ENCODE measurements around the gene NAA80. TPM values are rescaled to one million over a fixed set of nuclear protein-coding genes. Genes with fewer than 3 reads are reported as not detected.

The NAA80 gene
- total RNA-seq, 5 donors from 2014 or later (not counting 1 experiment from before 2014, with no cell fraction given): 33.8 to 45.7 (median 43.9) TPM

- ChIA-PET POLR2A (interaction anchor here in 1 of 2 donors (0.6 kb wide), 1 partner anchor 71 kb away, joined by 4 read pairs; no protein-coding TSS in a partner anchor), CTCF (interaction anchor here in 1 of 2 donors (0.5 kb wide), 1 partner anchor 33 kb away, joined by 3 read pairs; no protein-coding TSS in a partner anchor)
- Histone ChIP-seq H3K4me3 (ENCODE audit: control insufficient read depth in 1 of 2, extremely low read depth in 1 of 2, low read length in 1 of 2) (no peak overlapping the region), H3K27ac (ENCODE audit: low read length) (no peak overlapping the region), H3K9me3 (no peaks in the 10 kb centered on the region), H3K36me3 (ENCODE audit: control insufficient read depth in 2 of 2, extremely low read depth in 1 of 2, insufficient read depth in 1 of 2, low read length in 1 of 2) (peaks cover 0 to 5% of the 10 kb centered on the region in 2 donors), H3K4me1 (ENCODE audit: control insufficient read depth in 1 of 2, extremely low read depth in 1 of 2, insufficient read depth in 2 of 2, low read length in 2 of 2) (peaks cover 14 to 52% of the 10 kb centered on the region in 2 experiments), H3K27me3 (replicated peaks in 1 of 2; ENCODE audit: control insufficient read depth in 2 of 2, extremely low read depth in 1 of 2, insufficient read depth in 2 of 2, low read length in 1 of 2) (no peaks in the 10 kb centered on the region)
- DNase-seq (no peak), ATAC-seq (replicated peaks in 1 of 4) (no peak)
- H3K4me3 Mint-ChIP-seq: no peak overlapping the region
- 92% methylated on average over 5 of the region's 8 CpGs for WGBS (ENCODE audit: insufficient coverage)
- H3K9me3 Mint-ChIP-seq: no peaks in the 10 kb centered on the region
- no peaks in the 10 kb centered on the region for H3K27me3 Mint-ChIP-seq
- peaks cover 37 to 50% (median 46%) of the 10 kb centered on the region in 3 donors for H3K4me1 Mint-ChIP-seq
- H3K36me3 Mint-ChIP-seq: no peaks in the 10 kb centered on the region
- H3K27ac Mint-ChIP-seq: no peak overlapping the region
These were observed 3.4 kb downstream of the NAA80 start for GRCh38 chr3:50295553-50296431.

DNA sequence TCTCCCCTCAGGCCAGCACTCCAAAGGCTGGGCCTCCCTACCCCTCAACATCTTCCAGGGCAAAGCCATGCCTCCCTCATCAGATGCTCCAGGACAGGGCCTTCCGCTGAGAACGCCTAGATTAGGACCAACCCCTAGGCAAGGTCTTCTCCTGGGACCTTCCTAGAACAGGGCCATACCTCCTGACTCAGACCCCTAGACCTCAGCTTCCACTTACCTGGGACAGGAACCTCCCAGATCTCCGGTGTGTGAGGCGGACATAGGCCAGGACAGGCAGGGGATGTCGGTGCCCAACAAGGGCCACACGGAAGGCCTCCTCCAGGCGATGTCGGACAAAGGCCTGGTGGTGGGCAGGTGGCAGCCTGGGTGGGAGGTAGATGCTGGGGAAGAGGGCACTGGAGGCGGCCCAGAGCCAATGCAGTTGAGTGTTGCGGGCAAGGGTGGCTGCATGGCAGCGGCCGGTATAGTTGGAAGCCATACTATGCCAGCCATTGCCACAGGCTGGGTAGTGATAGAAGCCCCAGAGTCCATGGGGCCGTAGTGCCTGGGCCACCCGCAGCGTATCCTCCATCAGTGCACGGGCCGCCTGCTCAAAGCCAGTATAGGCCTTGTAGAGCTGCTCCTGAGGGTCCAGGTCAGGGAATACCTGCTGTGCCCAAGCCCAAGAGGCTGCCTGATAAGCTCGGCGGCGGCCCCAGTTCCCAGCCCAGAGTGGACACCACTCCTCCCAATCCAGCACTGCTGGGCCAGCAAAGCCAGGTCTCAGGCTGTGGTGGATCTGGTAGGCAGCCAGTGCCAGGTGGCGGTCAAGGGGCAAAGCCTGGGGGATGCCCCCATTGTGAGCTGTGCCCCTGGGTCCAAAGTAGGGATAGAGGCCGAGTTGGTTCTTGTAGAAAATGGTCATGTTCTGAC lies 4.5 kb downstream of the NAA80 start:
- no peak overlapping the region for H3K27ac Mint-ChIP-seq
- 97% methylated on average over 22 of the region's 22 CpGs for WGBS (ENCODE audit: insufficient coverage)

GRCh38 chr3:50294089-50294488 lies 5.1 kb downstream of the NAA80 start:
- Mint-ChIP-seq H3K9me3 (no peaks in the 10 kb centered on the region), H3K27ac (no peak overlapping the region), H3K4me3 (peak overlapping the region in 1 of 3 donors; percentile 90), H3K4me1 (peaks cover 23 to 36% (median 35%) of the 10 kb centered on the region in 3 donors), H3K27me3 (no peaks in the 10 kb centered on the region), H3K36me3 (no peaks in the 10 kb centered on the region)
- Histone ChIP-seq H3K27me3 (replicated peaks in 1 of 2; ENCODE audit: control insufficient read depth in 2 of 2, extremely low read depth in 1 of 2, insufficient read depth in 2 of 2, low read length in 1 of 2) (no peaks in the 10 kb centered on the region), H3K36me3 (ENCODE audit: control insufficient read depth in 2 of 2, extremely low read depth in 1 of 2, insufficient read depth in 1 of 2, low read length in 1 of 2) (peaks cover 5 to 16% of the 10 kb centered on the region in 2 donors), H3K9me3 (no peaks in the 10 kb centered on the region), H3K4me1 (ENCODE audit: control insufficient read depth in 1 of 2, extremely low read depth in 1 of 2, insufficient read depth in 2 of 2, low read length in 2 of 2) (peaks cover 10 to 46% of the 10 kb centered on the region in 2 experiments), H3K4me3 (ENCODE audit: control insufficient read depth in 1 of 2, extremely low read depth in 1 of 2, low read length in 1 of 2) (no peak overlapping the region), H3K27ac (ENCODE audit: low read length) (no peak overlapping the region)
- POLR2A ChIA-PET: no interaction called here
- 90% methylated on average over 2 of the region's 4 CpGs for WGBS (ENCODE audit: insufficient coverage)
- DNase-seq (no peak), ATAC-seq (replicated peaks in 1 of 4) (no peak)
- CTCF ChIA-PET: no interaction called here

More for the DNA sequence above, 4.5 kb downstream of the NAA80 start:
- Mint-ChIP-seq H3K4me1 (peaks cover 28 to 41% (median 37%) of the 10 kb centered on the region in 3 donors), H3K4me3 (no peak overlapping the region), H3K9me3 (no peaks in the 10 kb centered on the region), H3K27me3 (no peaks in the 10 kb centered on the region), H3K36me3 (no peaks in the 10 kb centered on the region)
- Histone ChIP-seq H3K9me3 (no peaks in the 10 kb centered on the region), H3K4me3 (ENCODE audit: control insufficient read depth in 1 of 2, extremely low read depth in 1 of 2, low read length in 1 of 2) (no peak overlapping the region), H3K4me1 (ENCODE audit: control insufficient read depth in 1 of 2, extremely low read depth in 1 of 2, insufficient read depth in 2 of 2, low read length in 2 of 2) (peaks cover 10 to 47% of the 10 kb centered on the region in 2 experiments), H3K27ac (ENCODE audit: low read length) (no peak overlapping the region), H3K27me3 (replicated peaks in 1 of 2; ENCODE audit: control insufficient read depth in 2 of 2, extremely low read depth in 1 of 2, insufficient read depth in 2 of 2, low read length in 1 of 2) (no peaks in the 10 kb centered on the region), H3K36me3 (ENCODE audit: control insufficient read depth in 2 of 2, extremely low read depth in 1 of 2, insufficient read depth in 1 of 2, low read length in 1 of 2) (peaks cover 1 to 10% of the 10 kb centered on the region in 2 donors)
- ChIA-PET CTCF (interaction anchor here in 1 of 2 donors (0.5 kb wide), 1 partner anchor 34 kb away, joined by 3 read pairs; no protein-coding TSS in a partner anchor), POLR2A (interaction anchor here in 1 of 2 donors (0.6 kb wide), 1 partner anchor 72 kb away, joined by 4 read pairs; no protein-coding TSS in a partner anchor)
- ATAC-seq (replicated peaks in 1 of 4): no peak
- DNase-seq: no peak

- POLR2A ChIA-PET: no interaction called here
- peak overlapping the region; percentile 95 to 97 for H3K27ac Mint-ChIP-seq
- no peaks in the 10 kb centered on the region for H3K27me3 Mint-ChIP-seq
- Histone ChIP-seq H3K9me3 (no peaks in the 10 kb centered on the region), H3K36me3 (ENCODE audit: control insufficient read depth in 2 of 2, extremely low read depth in 1 of 2, insufficient read depth in 1 of 2, low read length in 1 of 2) (peaks cover 7 to 24% of the 10 kb centered on the region in 2 donors), H3K4me1 (ENCODE audit: control insufficient read depth in 1 of 2, extremely low read depth in 1 of 2, insufficient read depth in 2 of 2, low read length in 2 of 2) (peaks cover 6 to 38% of the 10 kb centered on the region in 2 experiments), H3K4me3 (ENCODE audit: control insufficient read depth in 1 of 2, extremely low read depth in 1 of 2, low read length in 1 of 2) (peak overlapping the region; percentile 36 to 95), H3K27ac (ENCODE audit: low read length) (peak overlapping the region; percentile 56), H3K27me3 (replicated peaks in 1 of 2; ENCODE audit: control insufficient read depth in 2 of 2, extremely low read depth in 1 of 2, insufficient read depth in 2 of 2, low read length in 1 of 2) (no peaks in the 10 kb centered on the region)
- CTCF ChIA-PET: no interaction called here
- peaks cover 5% of the 10 kb centered on the region for H3K36me3 Mint-ChIP-seq
- H3K4me3 Mint-ChIP-seq: peak overlapping the region; percentile 81 to 90 (median 85)
- 96% methylated on average over 10 of the region's 12 CpGs for WGBS (ENCODE audit: insufficient coverage)
- peaks cover 17 to 31% (median 29%) of the 10 kb centered on the region in 3 donors for H3K4me1 Mint-ChIP-seq
- DNase-seq (no peak), ATAC-seq (replicated peaks in 1 of 4) (no peak)
- H3K9me3 Mint-ChIP-seq: no peaks in the 10 kb centered on the region
These were observed 6.0 kb downstream of the NAA80 start for GRCh38 chr3:50293079-50293801.

GRCh38 chr3:50292159-50293078 lies 6.8 kb downstream of the NAA80 start, which contains the start of gene IFRD2:
TSS of gene IFRD2 (minus strand) at chr3:50292429. CDS start at chr3:50292274, 155 bp downstream.
- peak within 1 kb of the TSS; percentile 82 to 95 for H3K4me3 ChIP-seq (ENCODE audit: control insufficient read depth in 1 of 2, extremely low read depth in 1 of 2, low read length in 1 of 2)
- 1% methylated on average over 59 of the region's 67 CpGs for WGBS (ENCODE audit: insufficient coverage)
- H3K9me3 ChIP-seq: no peaks in the 10 kb centered on the region
- no peaks in the 10 kb centered on the region for H3K27me3 Mint-ChIP-seq
- peaks cover 14 to 25% (median 21%) of the 10 kb centered on the region in 3 donors for H3K4me1 Mint-ChIP-seq
- no peaks in the 10 kb centered on the region for H3K27me3 ChIP-seq (replicated peaks in 1 of 2; ENCODE audit: control insufficient read depth in 2 of 2, extremely low read depth in 1 of 2, insufficient read depth in 2 of 2, low read length in 1 of 2)
- peak within 1 kb of the TSS; percentile 56 for H3K27ac ChIP-seq (ENCODE audit: low read length)
- peak; percentile 84 to 98 (median 96) for DNase-seq
- ChIA-PET POLR2A (no interaction called here), CTCF (interaction anchor here in 1 of 2 donors (0.6 to 0.7 kb wide), 2 partner anchors 46 to 52 kb away, joined by 3 read pairs; no protein-coding TSS in a partner anchor)
- H3K4me1 ChIP-seq (ENCODE audit: control insufficient read depth in 1 of 2, extremely low read depth in 1 of 2, insufficient read depth in 2 of 2, low read length in 2 of 2): peaks cover 5 to 30% of the 10 kb centered on the region in 2 experiments
- peak within 1 kb of the TSS; percentile 81 to 90 (median 85) for H3K4me3 Mint-ChIP-seq
- H3K9me3 Mint-ChIP-seq: no peaks in the 10 kb centered on the region
- peak; percentile 98 to 99 (median 99) for ATAC-seq (replicated peaks in 1 of 4)
- H3K27ac Mint-ChIP-seq: peak within 1 kb of the TSS; percentile 95 to 97
- peaks cover 14 to 32% of the 10 kb centered on the region in 2 donors for H3K36me3 ChIP-seq (ENCODE audit: control insufficient read depth in 2 of 2, extremely low read depth in 1 of 2, insufficient read depth in 1 of 2, low read length in 1 of 2)
- peaks cover 8% of the 10 kb centered on the region for H3K36me3 Mint-ChIP-seq
